ENCODE data around the gene CACNB2.

GRCh38 chr10:18350340-18350739 lies 210.1 kb downstream of the CACNB2 start:
- TF ChIP-seq CTCF (IDR thresholded peaks at IDR 0.05) (no peak), POLR2A (IDR thresholded peaks at IDR 0.05) (no peak), EP300 (IDR thresholded peaks at IDR 0.05) (no peak)

Data from tibial nerve (tissue), 4 donors.